SU-DHL-6 (cell line): ENCODE measurements around the gene GRIN3B.

Source experiments
- H2AFZ ChIP-seq: fragments of 200-600 bp; sonication (generic); 2 replicates; pipeline ENCODE4 v1.6.1; 2014; ENCODE audit warnings: low read depth, mild to moderate bottlenecking, moderate library complexity, mixed read lengths, antibody characterized with exemption, low read length; ENCODE audit not compliant: severe bottlenecking
- H3F3A ChIP-seq: fragments of 200-600 bp; shearing (Covaris generic); 2 replicates; pipeline ENCODE4 v1.6.0; 2016; ENCODE audit warnings: antibody characterized with exemption, mild to moderate bottlenecking; ENCODE audit not compliant: insufficient read depth
- H3K27ac ChIP-seq: fragments of 200-600 bp; sonication (generic); 2 replicates; pipeline ENCODE4 v1.5.1; 2016; ENCODE audit warnings: low read depth, mild to moderate bottlenecking, low read length, moderate library complexity, mixed read lengths
- H3K27me3 ChIP-seq: fragments of 200-600 bp; sonication (generic), shearing (Covaris generic); 2 replicates; pipeline ENCODE4 v1.6.0; 2014; ENCODE audit warnings: mild to moderate bottlenecking, low read length
- H3K36me3 ChIP-seq: fragments of 200-600 bp; sonication (generic); 2 replicates; pipeline ENCODE4 v1.6.1; 2014; ENCODE audit warnings: mild to moderate bottlenecking, low read length, mixed read lengths
- H3K4me2 ChIP-seq: fragments of 300-600, 200-600 bp; shearing (Covaris generic), sonication (generic); 2 replicates; pipeline ENCODE4 v1.6.0; 2014; ENCODE audit warnings: low read length, low read depth, mild to moderate bottlenecking; ENCODE audit not compliant: poor library complexity, severe bottlenecking
- H3K4me3 ChIP-seq: fragments of 200-600 bp; sonication (generic); 2 replicates; pipeline ENCODE4 v1.5.1; 2014; ENCODE audit warnings: antibody characterized with exemption, low read length, mild to moderate bottlenecking, mixed read lengths; ENCODE audit not compliant: insufficient read depth, poor library complexity, severe bottlenecking
- H3K79me2 ChIP-seq: fragments of 200-600 bp; sonication (generic); 2 replicates; pipeline ENCODE4 v1.6.1; 2014; ENCODE audit warnings: mild to moderate bottlenecking, low read length, moderate library complexity; ENCODE audit not compliant: insufficient read depth
- H3K9ac ChIP-seq: fragments of 200-600 bp; sonication (generic); 2 replicates; pipeline ENCODE4 v1.7.0; 2014; ENCODE audit warnings: mild to moderate bottlenecking, low read length
- H3K9me2 ChIP-seq: fragments of 200-600 bp; sonication (generic); replicated peaks from 2 replicates; pipeline ENCODE4 v1.6.1; 2014; ENCODE audit warnings: low read length; ENCODE audit not compliant: insufficient read depth
- H3K9me3 ChIP-seq: fragments of 200-600 bp; sonication (generic); 2 replicates; pipeline ENCODE4 v1.6.1; 2014; ENCODE audit warnings: low read length, mixed read lengths; ENCODE audit not compliant: insufficient read depth
- H4K20me1 ChIP-seq: fragments of 200-600 bp; sonication (generic); 2 replicates; pipeline ENCODE4 v1.6.1; 2014; ENCODE audit warnings: low read depth, mild to moderate bottlenecking, antibody characterized with exemption, low read length, moderate library complexity, mixed read lengths
- CTCF ChIP-seq: fragments of 200-600 bp; sonication (generic); IDR thresholded peaks from one replicate; pipeline ENCODE4 v1.5.1; 2017; ENCODE audit warnings: antibody characterized with exemption, mild to moderate bottlenecking, low read length, moderate library complexity; ENCODE audit not compliant: insufficient read depth, poor library complexity, severe bottlenecking
- EZH2phosphoT487 ChIP-seq: fragments of 200-600 bp; sonication (generic), shearing (Covaris generic); conservative IDR thresholded peaks from 2 replicates; pipeline ENCODE4 v1.6.1; 2018; ENCODE audit warnings: mild to moderate bottlenecking, antibody characterized with exemption, low read length, moderate library complexity, mixed read lengths

GRIN3B gene

GRCh38 chr19:1055886-1056620 is 55.8 kb downstream of the GRIN3B start:
- no peak overlapping the region for H3K9ac ChIP-seq
- no peaks in the 10 kb centered on the region for H3K9me3 ChIP-seq
- H3K27ac ChIP-seq = no peak overlapping the region
- no peaks in the 10 kb centered on the region for H3K79me2 ChIP-seq
- no peak overlapping the region for H3K4me2 ChIP-seq
- H3K27me3 ChIP-seq = no peaks in the 10 kb centered on the region
- H4K20me1 ChIP-seq = no peaks in the 10 kb centered on the region
- H3F3A ChIP-seq = 0 out of 2 replicates have a peak, but pooled peaks cover 7% of the 10 kb centered on the region
- no peaks in the 10 kb centered on the region for H3K36me3 ChIP-seq
- no peaks in the 10 kb centered on the region for H3K9me2 ChIP-seq
- H3K4me3 ChIP-seq = no peak overlapping the region
- no peak for TF ChIP-seq EZH2phosphoT487
- no peak for TF ChIP-seq CTCF
- no peak overlapping the region for H2AFZ ChIP-seq

- Histone ChIP-seq H3K27ac (no peak overlapping the region), H4K20me1 (no peaks in the 10 kb centered on the region)
Measured at GRCh38 chr19:1057176-1057855, 57.1 kb downstream of the GRIN3B start.

GRCh38 chr19:1058112-1058511 is 57.9 kb downstream of the GRIN3B start:
- no peaks in the 10 kb centered on the region for H3K36me3 ChIP-seq
- H3K27ac ChIP-seq = no peak overlapping the region
- no peak overlapping the region for H3K9ac ChIP-seq

More at GRCh38 chr19:1057176-1057855, 57.1 kb downstream of the GRIN3B start:
- H3K9me2 ChIP-seq = no peaks in the 10 kb centered on the region
- TF ChIP-seq EZH2phosphoT487 (no peak), CTCF (peak; percentile 35)
- no peaks in the 10 kb centered on the region for H3K27me3 ChIP-seq
- no peak overlapping the region for H3K4me2 ChIP-seq
- no peak overlapping the region for H2AFZ ChIP-seq
- H3F3A ChIP-seq = 0 out of 2 replicates have a peak, but pooled peaks cover 7% of the 10 kb centered on the region
- H3K9ac ChIP-seq = no peak overlapping the region
- H3K4me3 ChIP-seq = no peak overlapping the region
- H3K36me3 ChIP-seq = no peaks in the 10 kb centered on the region
- no peaks in the 10 kb centered on the region for H3K9me3 ChIP-seq
- H3K79me2 ChIP-seq = no peaks in the 10 kb centered on the region

More at GRCh38 chr19:1058112-1058511, 57.9 kb downstream of the GRIN3B start:
- Histone ChIP-seq H3K79me2 (no peaks in the 10 kb centered on the region), H2AFZ (no peak overlapping the region), H3K9me3 (no peaks in the 10 kb centered on the region), H3F3A (0 out of 2 replicates have a peak, but pooled peaks cover 7% of the 10 kb centered on the region), H3K4me2 (no peak overlapping the region), H3K9me2 (no peaks in the 10 kb centered on the region), H3K27me3 (no peaks in the 10 kb centered on the region), H3K4me3 (no peak overlapping the region), H4K20me1 (no peaks in the 10 kb centered on the region)
- no peak for TF ChIP-seq CTCF
- no peak for TF ChIP-seq EZH2phosphoT487
